GM12878 (cell line): ENCODE results near the gene HPS5. TPM values are rescaled to one million over a fixed set of nuclear protein-coding genes. Genes with fewer than 3 reads are reported as not detected.

ENCODE experiments used
- ATAC-seq: fragments of 200-7000 bp; cut with Tn5 transposase; 3 replicates; pipeline ENCODE4 v1.9.1; 2020; ENCODE audit warnings: mild to moderate bottlenecking, moderate library complexity
- BruUV-seq: library from RNA; stranded (reverse); fragments of 400-500 nt; replicated peaks from 2 replicates; lab custom pipeline; 2021; lab: Mats Ljungman, UMichigan
- CTCF ChIA-PET: fragments of 300-600 bp; sonication (Branson Sonifier 250); formaldehyde crosslinking; extraction: SDS; loops from one replicate; lab custom pipeline; 2021; ENCODE audit warnings: inconsistent platforms; lab: Yijun Ruan, JAX
- POLR2A ChIA-PET: fragments of 350-600 bp; formaldehyde crosslinking; extraction: SDS; loops from one replicate; lab custom pipeline; 2021; ENCODE audit warnings: inconsistent platforms; lab: Charles Lee
- RAD21 ChIA-PET: fragments of 300-600 bp; sonication (Branson Sonifier 250); formaldehyde crosslinking; loops from one replicate; lab custom pipeline; 2023; ENCODE audit warnings: antibody characterized with exemption; ENCODE audit not compliant: unreplicated experiment; lab: Charles Lee
- SMC1A ChIA-PET: fragments of 300-600 bp; sonication (Branson Sonifier 250); formaldehyde crosslinking; loops from one replicate; lab custom pipeline; 2023; ENCODE audit not compliant: unreplicated experiment, uncharacterized antibody; lab: Charles Lee
- DNase-seq: peaks from one replicate; pipeline ENCODE4 v3.0.0-alpha.2; 2011; ENCODE audit warnings: low read depth, low spot score
- FAIRE-seq: peaks from 3 replicates; lab custom pipeline; 2011; peaks lifted over from hg19 to GRCh38; lab: Jason Lieb, UNC
- H2AFZ ChIP-seq: 2 replicates; pipeline ENCODE4 v1.6.0; 2011; ENCODE audit warnings: low read depth, low read length, control low read depth; ENCODE audit not compliant: control insufficient read depth
- H3K27ac ChIP-seq: 2 replicates; pipeline ENCODE4 v1.5.1; 2011; ENCODE audit warnings: control low read depth; ENCODE audit not compliant: control insufficient read depth, insufficient read depth
- H3K27me3 ChIP-seq, 2 experiments: replicated peaks in 1 of 2; 2 replicates each; pipeline versions ENCODE4 v1.6.0 to v1.6.1; 2011; ENCODE audit warnings: low read length in 1 of 2; ENCODE audit not compliant: control insufficient read depth in 2 of 2, insufficient read depth in 2 of 2
- H3K36me3 ChIP-seq, 2 experiments: 2 replicates each; pipeline ENCODE4 v1.5.1; 2011; ENCODE audit warnings: low read length in 1 of 2; ENCODE audit not compliant: control insufficient read depth in 2 of 2, insufficient read depth in 2 of 2
- H3K4me1 ChIP-seq: 2 replicates; pipeline ENCODE4 v1.6.1; 2011; ENCODE audit warnings: mild to moderate bottlenecking, low read length, moderate library complexity, mixed read lengths; ENCODE audit not compliant: control insufficient read depth, insufficient read depth
- H3K4me2 ChIP-seq: 2 replicates; pipeline ENCODE4 v1.6.0; 2011; ENCODE audit warnings: control low read depth; ENCODE audit not compliant: control insufficient read depth, insufficient read depth
- H3K4me3 ChIP-seq: fragments of 200-600 bp; sonication (generic); 2 replicates; pipeline ENCODE4 v1.5.1; 2016
- H3K79me2 ChIP-seq: 2 replicates; pipeline ENCODE4 v1.6.0; 2011; ENCODE audit warnings: low read length; ENCODE audit not compliant: control insufficient read depth, insufficient read depth
- H3K9ac ChIP-seq: 2 replicates; pipeline ENCODE4 v1.8.0; 2011; ENCODE audit warnings: low read length, control low read depth, mixed read lengths; ENCODE audit not compliant: control insufficient read depth, insufficient read depth
- H3K9me3 ChIP-seq: replicated peaks from 3 replicates; pipeline ENCODE4 v1.5.1; 2011; ENCODE audit warnings: mild to moderate bottlenecking, low read length; ENCODE audit not compliant: control insufficient read depth, insufficient read depth
- H4K20me1 ChIP-seq: 2 replicates; pipeline ENCODE4 v1.6.0; 2011; ENCODE audit not compliant: control insufficient read depth, insufficient read depth
- CUX1 ChIP-seq: IDR thresholded peaks from 2 replicates; pipeline ENCODE4 v1.6.1; 2012; ENCODE audit warnings: improper control_type of control experiment, low read depth, low read length; ENCODE audit not compliant: insufficient replicate concordance
- MEF2A ChIP-seq: IDR thresholded peaks from 2 replicates; pipeline ENCODE4 v1.6.1; 2011; ENCODE audit warnings: low read depth, mild to moderate bottlenecking, low read length, moderate library complexity; ENCODE audit not compliant: insufficient read depth
- RCOR1 ChIP-seq: conservative IDR thresholded peaks from 2 replicates; pipeline ENCODE4 v1.6.1; 2012; ENCODE audit warnings: low read depth, low read length, improper control_type of control experiment
- SIX5 ChIP-seq: IDR thresholded peaks from 2 replicates; pipeline ENCODE4 v1.6.1; 2011; ENCODE audit warnings: mild to moderate bottlenecking, low read depth, low read length, moderate library complexity; ENCODE audit not compliant: severe bottlenecking
- SREBF1 ChIP-seq: IDR thresholded peaks from 2 replicates; pipeline ENCODE4 v1.6.1; 2012; ENCODE audit warnings: mild to moderate bottlenecking, low read length
- ZNF207 ChIP-seq: fragments of 450-650 bp; IDR thresholded peaks from 2 replicates; pipeline ENCODE4 v1.6.1; 2014; ENCODE audit warnings: antibody characterized with exemption, mild to moderate bottlenecking, borderline replicate concordance
- ZNF687 ChIP-seq: fragments of 450-650 bp; IDR thresholded peaks from 2 replicates; pipeline ENCODE4 v1.6.1; 2017; ENCODE audit warnings: mild to moderate bottlenecking, moderate library complexity
- ZZZ3 ChIP-seq: IDR thresholded peaks from 2 replicates; pipeline ENCODE4 v1.6.1; 2011; ENCODE audit warnings: low read depth; ENCODE audit not compliant: control insufficient read depth, insufficient read length
- WGBS: methylation state at CpG from one replicate; pipeline ENCODE4 v1.1.6; 2016; ENCODE audit warnings: low lambda C conversion rate; ENCODE audit not compliant: insufficient replicate concordance, insufficient coverage; ENCODE audit errors: missing lambda C conversion rate; 5-methylcytosine and 5-hydroxymethylcytosine counted together
- in situ Hi-C: fragments of 300-500 bp; cut with MboI; formaldehyde crosslinking; loops from 9 replicates; pipeline ENCODE4 v1.14.3; 2018; ENCODE audit warnings: mixed read lengths
- intact Hi-C: fragments of 100-400 bp; cut with micrococcal nuclease; formaldehyde crosslinking; loops from one replicate; pipeline ENCODE4 v1.14.2; 2022; ENCODE audit not compliant: unreplicated experiment
- polyA plus RNA-seq, 11 experiments: library from polyadenylated mRNA; depleted of rRNA in 4 of 11; unstranded in 6 of 11; stranded (reverse) in 5 of 11; fragments of >200 nt; fragmentation: Nextera tagmentation in 4 of 11; fragmentation: Illumina TruSeq in 1 of 11; extraction: Ambion mirVana in 4 of 11; extraction: Trizol in 1 of 11; gene quantifications; 1 replicate in 1 of 11; 2 replicates in 10 of 11; pipeline versions ENCODE4 v1.2.1 to v1.2.3, GENCODE V29; 2011 to 2016; ENCODE audit warnings: inconsistent platforms in 2 of 11, missing spikeins in 2 of 11, low read depth in 1 of 11
- total RNA-seq, 4 experiments: library from RNA; depleted of rRNA in 3 of 4; stranded (reverse); fragments of >200 nt in 3 of 4; fragmentation: Illumina TruSeq in 1 of 4; extraction: Trizol in 1 of 4; gene quantifications; 2 replicates each; pipeline versions ENCODE4 v1.2.1 to v1.2.3, GENCODE V29; 2013 to 2021

The HPS5 gene
- total and polyA plus RNA-seq, 10 of the 15 experiments (the other 5 are each of a cell fraction or from before 2014, with no cell fraction given), result 11.9 to 32.6 (median 23.5) TPM

DNA sequence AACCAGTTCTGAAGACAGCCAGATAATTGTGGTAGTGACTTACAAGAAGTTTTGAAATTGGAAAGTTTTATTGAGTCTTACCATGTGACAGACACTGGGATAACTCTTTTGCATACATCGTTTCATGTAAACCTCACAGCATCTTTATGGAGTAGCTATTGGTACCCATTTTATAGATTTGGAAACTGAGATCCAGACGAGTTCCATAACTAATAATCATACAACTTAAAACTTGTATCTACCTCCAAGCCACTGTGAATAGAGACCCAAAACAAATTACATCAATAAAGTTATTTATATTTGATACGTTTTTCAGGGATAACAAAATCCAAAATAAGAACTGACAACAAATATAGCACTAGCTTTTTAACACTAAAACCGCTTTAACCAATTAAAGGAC is 36.7 kb upstream of the HPS5 start:
- H3K4me3 ChIP-seq, result no peak overlapping the region
- in situ Hi-C loops, result no loop called here
- no peak overlapping the region for H2AFZ ChIP-seq

DNA sequence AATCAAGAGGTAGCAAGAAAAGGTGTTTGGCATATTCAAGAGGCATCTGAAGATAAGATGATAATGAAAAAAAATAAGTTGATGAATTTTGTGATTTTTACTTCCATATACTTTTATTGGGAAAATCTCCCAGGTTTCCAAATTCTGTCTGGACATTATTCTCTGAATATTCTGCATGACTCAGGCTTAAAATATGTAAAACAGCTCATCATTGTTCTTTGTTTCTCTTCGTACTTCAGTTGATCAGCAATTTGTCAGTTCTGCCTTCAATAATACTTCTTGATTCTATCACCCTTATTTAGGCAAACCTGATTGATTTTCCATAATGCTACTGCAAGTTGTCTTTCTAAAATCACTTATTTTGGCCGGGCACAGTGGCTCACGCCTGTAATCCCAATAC is 30.6 kb upstream of the HPS5 start:
- BruUV-seq, result no TSS peak
- no peak overlapping the region for H3K4me3 ChIP-seq
- 96% methylated on average over 3 of the region's 3 CpGs for WGBS
- DNase-seq, result no peak
- H3K4me2 ChIP-seq, result no peak overlapping the region
- ChIA-PET RAD21 (interaction anchor here (1.4 kb wide), 1 partner anchor 108 kb away, joined by 5 read pairs; no protein-coding TSS in a partner anchor), CTCF (interaction anchor here (1.2 kb wide), 1 partner anchor 238 kb away, joined by 3 read pairs; no protein-coding TSS in a partner anchor), SMC1A (interaction anchor here (1.4 to 1.5 kb wide), 2 partner anchors 11 to 14 kb away, joined by 3 to 4 read pairs; no protein-coding TSS in a partner anchor), POLR2A (no interaction called here)
- FAIRE-seq, result no peak
- no peak for ATAC-seq
- no peak overlapping the region for H3K27ac ChIP-seq
- H3K4me1 ChIP-seq, result no peaks in the 10 kb centered on the region
- no peaks in the 10 kb centered on the region for H3K79me2 ChIP-seq
- no peaks in the 10 kb centered on the region for H3K27me3 ChIP-seq
- H3K9ac ChIP-seq, result no peak overlapping the region
- no peaks in the 10 kb centered on the region for H4K20me1 ChIP-seq
- H3K9me3 ChIP-seq, result no peaks in the 10 kb centered on the region
- no peak overlapping the region for H2AFZ ChIP-seq
- peaks cover 0 to 29% of the 10 kb centered on the region in 2 experiments; a peak in 1 of 4 replicates for H3K36me3 ChIP-seq
- intact Hi-C loops (no loop called here), in situ Hi-C loops (no loop called here)
- TF ChIP-seq ZNF207, result no peak
- no peak for TF ChIP-seq MEF2A
- TF ChIP-seq RCOR1, result no peak
- TF ChIP-seq CUX1, result no peak
- no peak for TF ChIP-seq ZNF687

More for the DNA sequence above, 36.7 kb upstream of the HPS5 start:
- H3K4me2 ChIP-seq, result no peak overlapping the region
- H3K79me2 ChIP-seq, result no peaks in the 10 kb centered on the region
- H3K36me3 ChIP-seq, result peaks cover 0 to 28% of the 10 kb centered on the region in 2 experiments; a peak in 2 of 4 replicates
- DNase-seq (no peak), ATAC-seq (no peak), FAIRE-seq (no peak)
- ChIA-PET RAD21 (no interaction called here), POLR2A (interaction anchor here (0.5 kb wide), 1 partner anchor 18 kb away, joined by 3 read pairs; no protein-coding TSS in a partner anchor), CTCF (interaction anchor here (0.8 to 1.9 kb wide), 5 partner anchors 10 to 115 kb away, joined by 3 to 8 read pairs (median 4); partner anchors contain the start of genes GTF2H1 and HPS5), SMC1A (interaction anchor here (0.6 to 1.7 kb wide), 6 partner anchors 9 to 297 kb away, joined by 3 to 8 read pairs (median 4); no protein-coding TSS in a partner anchor)
- BruUV-seq, result no TSS peak
- no peak overlapping the region for H3K27ac ChIP-seq
- no peaks in the 10 kb centered on the region for H3K9me3 ChIP-seq
- H3K27me3 ChIP-seq, result no peaks in the 10 kb centered on the region
- 75% methylated on average over 4 of the region's 4 CpGs for WGBS
- H3K4me1 ChIP-seq, result no peaks in the 10 kb centered on the region
- TF ChIP-seq SIX5 (no peak), SREBF1 (no peak), ZZZ3 (no peak)
- intact Hi-C loops, result no loop called here
- no peaks in the 10 kb centered on the region for H4K20me1 ChIP-seq
- no peak overlapping the region for H3K9ac ChIP-seq
